NCI-H748 (cell line): ENCODE measurements around the gene TFAP2C.
"Not testable (repeated sequence)": the region's sequence is repeated elsewhere in the genome, so short reads cannot be mapped to it uniquely, and the experiment has no call there.

Experiments used
- DNase-seq: peaks from one replicate; lab custom pipeline; 2025; ENCODE audit not compliant: unreplicated experiment; lab: John Stamatoyannopoulos, UW

TFAP2C gene

DNA sequence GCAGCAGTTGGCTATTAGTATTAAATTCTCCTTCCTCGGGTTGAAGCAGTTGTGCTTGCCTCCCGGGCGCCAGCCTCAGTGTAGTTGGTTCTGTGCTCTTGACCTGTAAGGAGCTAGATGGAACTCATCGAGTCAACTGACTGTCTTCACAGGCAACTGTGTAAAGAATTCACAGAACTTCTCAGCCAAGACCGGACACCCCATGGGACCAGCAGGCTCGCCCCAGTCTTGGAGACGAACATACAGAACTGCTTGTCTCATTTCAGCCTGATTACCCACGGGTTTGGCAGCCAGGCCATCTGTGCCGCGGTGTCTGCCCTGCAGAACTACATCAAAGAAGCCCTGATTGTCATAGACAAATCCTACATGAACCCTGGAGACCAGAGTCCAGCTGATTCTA, 8.5 kb downstream of the TFAP2C start:
- no peak for DNase-seq

GRCh38 chr20:56646599-56646998, 17.5 kb downstream of the TFAP2C start:
- DNase-seq, result no peak

GRCh38 chr20:56653211-56653610, 24.1 kb downstream of the TFAP2C start:
- DNase-seq, result no peak

GRCh38 chr20:56656632-56657031, 27.5 kb downstream of the TFAP2C start:
- no peak for DNase-seq

DNA sequence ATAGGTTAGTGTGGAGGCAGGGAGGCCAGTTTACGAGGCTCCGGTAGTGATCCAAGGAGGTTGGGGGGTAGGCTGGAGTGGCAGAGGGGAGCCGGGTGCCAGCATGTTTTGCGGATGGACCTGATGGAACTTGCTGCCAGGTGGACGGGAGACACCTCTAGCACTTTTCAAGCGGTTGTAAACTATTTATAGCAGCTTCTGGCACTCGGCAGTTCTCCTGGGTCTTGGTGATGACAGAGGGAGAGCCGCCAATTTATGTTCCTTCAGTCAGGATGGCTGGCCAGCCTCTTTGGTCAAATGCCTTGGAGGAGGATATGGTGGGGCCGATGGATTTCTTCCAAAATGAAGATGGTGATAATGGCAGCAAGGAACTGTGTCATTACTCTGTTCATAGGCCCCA, 28.8 kb downstream of the TFAP2C start:
- no peak for DNase-seq

DNA sequence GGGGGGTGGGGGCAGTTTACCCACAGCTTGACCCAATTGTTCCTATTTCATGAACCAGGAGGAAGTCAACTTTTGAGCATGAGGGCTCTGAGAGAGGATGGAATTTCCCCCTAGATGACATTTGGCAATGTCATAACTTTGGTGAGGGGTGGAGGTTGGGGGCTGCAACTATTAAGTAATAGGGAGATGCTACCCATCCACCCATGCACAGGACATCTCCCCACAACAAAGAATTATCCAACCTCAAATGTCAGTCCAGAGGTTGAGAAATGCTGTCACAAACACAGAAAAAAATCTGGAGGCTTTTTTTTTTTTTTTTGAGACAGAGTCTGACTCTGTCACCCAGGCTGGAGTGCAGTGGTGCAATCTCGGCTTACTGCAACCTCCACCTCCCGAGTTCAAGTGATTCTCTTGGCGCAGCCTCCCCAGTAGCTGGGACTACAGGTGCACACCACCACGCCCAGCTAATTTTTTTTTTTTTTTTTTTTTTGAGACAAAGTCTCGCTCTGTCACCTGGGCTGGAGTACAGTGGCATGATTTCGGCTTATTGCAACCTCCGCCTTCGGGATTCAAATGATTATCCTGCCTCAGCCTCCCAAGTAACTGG, 29.3 kb downstream of the TFAP2C start:
- not testable (repeated sequence) for DNase-seq

GRCh38 chr20:56663660-56664059, 34.6 kb downstream of the TFAP2C start:
- DNase-seq, result no peak

- no peak for DNase-seq
Observed at GRCh38 chr20:56664796-56665195, 35.7 kb downstream of the TFAP2C start.

DNA sequence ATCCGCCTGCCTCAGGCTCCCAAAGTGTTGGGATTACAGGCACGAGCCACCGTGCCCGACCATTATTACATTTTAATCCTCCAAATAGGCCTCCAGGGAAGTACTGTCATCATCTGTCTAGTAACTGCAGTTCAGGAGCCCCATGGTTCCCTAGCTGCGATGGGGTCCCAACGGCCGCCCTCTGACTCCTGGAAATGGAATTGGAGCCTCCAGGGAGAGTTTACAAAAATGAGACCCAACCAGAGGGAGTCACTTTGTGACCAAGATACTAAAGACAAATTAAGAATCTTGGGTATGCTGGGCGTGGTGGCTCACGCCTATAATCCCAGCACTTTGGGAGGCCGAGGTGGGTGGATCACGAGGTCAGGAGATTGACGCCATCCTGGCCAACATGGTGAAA, 36.7 kb downstream of the TFAP2C start:
- no peak for DNase-seq

- no peak for DNase-seq
Observed at GRCh38 chr20:56673450-56673849, 44.3 kb downstream of the TFAP2C start.

DNA sequence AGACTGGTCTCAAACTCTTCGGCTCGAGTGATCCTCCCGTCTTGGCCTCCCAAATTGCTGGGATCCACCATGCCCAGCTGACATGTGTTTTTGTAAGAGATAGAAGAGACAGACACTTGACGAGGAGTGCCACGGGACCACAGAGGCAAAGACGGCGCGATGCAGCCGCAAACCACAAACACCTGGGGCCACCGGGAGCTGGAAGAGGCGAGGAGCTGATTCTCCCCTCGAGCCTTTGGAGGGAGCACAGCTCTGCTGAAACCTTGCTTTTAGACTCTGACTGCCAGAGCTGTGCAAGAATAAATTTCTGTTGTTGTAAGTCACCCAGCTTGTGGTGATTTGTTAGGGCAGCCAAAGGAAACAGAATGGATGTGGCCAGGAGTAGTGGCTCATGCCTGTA, 46.9 kb downstream of the TFAP2C start:
- DNase-seq, result no peak

DNA sequence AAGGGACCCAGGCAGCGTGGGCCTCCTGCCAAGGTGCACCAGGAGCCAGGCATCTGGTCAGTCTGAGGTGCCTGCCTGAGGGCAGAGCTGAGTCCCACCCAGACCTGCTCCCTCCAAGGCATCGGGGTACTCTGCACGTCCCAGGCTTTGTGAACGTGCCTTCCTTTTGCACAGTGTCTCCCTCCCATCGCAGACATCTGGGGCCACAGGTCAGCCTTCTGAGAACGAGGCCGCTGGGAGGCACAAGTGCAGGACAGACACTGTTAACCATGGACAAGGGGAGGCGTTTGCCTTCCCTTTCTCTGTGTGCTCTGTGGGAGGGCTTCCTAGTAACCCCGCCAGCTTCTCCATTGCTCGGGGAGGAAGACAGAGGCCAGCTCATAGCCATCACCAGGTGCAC, 47.6 kb downstream of the TFAP2C start:
- DNase-seq, result no peak

DNA sequence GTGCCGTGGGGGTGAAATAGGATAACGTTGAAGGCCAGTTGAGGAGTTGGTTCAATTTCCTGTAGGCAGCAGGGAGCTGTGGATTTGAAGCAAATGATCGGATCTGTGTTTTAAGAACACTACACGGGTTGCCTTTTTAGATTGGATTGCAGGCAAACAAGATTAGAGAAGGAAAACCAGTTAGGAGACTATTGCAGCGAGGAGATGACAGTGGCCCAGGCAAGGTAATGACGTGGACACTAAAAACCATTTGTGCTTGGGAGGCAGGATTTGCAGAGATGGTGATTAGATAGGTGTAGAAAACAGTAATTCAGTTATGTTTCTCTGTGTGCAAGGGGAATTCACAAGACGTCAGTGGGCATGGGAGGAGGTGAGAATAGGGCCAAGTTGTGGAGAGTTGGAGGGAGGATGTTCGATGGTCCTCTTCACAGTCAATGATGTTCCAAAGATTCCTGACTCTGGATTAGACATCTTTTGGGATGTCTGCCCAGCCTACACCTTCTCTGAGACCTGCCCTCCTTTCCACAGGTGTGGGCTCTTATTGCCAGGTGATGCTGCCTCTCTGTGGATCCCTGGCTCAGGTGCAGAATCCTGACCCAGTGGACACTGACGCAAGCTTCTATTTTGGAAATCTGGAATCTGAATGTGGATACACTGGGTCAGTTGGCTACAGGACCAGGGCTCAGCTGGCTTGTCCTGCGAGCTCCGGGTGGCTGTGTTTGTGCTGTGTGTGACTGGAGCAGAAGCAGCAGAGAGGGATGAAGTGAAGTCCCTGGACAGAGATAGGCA, 54.2 kb downstream of the TFAP2C start:
- DNase-seq, result no peak

GRCh38 chr20:56685879-56686278, 56.8 kb downstream of the TFAP2C start:
- no peak for DNase-seq

- DNase-seq, result no peak
Observed at GRCh38 chr20:56687061-56687460, 58.0 kb downstream of the TFAP2C start.

DNA sequence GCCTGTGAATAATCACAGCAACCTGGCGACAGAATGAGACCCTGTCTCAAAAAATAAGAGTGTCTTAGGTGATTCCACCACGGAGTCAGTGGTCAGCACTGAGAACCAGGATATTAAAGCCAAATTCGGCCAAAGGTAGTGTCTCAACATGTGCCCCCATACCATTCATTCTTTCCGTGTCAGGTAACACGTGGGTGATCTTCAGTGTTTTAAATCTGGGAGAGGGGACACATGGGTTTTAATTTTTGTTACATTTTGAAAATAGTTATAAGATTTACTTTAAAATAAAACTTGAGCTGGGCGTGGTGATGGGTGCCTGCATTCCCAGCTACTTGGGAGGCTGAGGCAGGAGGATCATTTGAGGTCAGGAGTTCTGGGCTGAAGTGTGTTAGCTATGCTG, 59.0 kb downstream of the TFAP2C start:
- DNase-seq, result no peak
